Mononuclear cell (primary cell): Measurements from ENCODE around the gene IL21R. TPM values are rescaled to one million over a fixed set of nuclear protein-coding genes. Genes with fewer than 3 reads are reported as not detected.
A peak's percentile ranks its signal among the peaks of the same experiment; 100 is the strongest.

Experiments used
- H3K27me3 ChIP-seq: 2 replicates; pipeline ENCODE4 v1.6.0; 2011; ENCODE audit warnings: low read length, control low read depth; ENCODE audit not compliant: insufficient read depth
- H3K4me1 ChIP-seq: 2 replicates; pipeline ENCODE4 v1.5.1; 2011; ENCODE audit warnings: mild to moderate bottlenecking, low read length, control low read depth; ENCODE audit not compliant: insufficient read depth
- H3K4me3 ChIP-seq: 2 replicates; pipeline ENCODE4 v1.5.1; 2011; ENCODE audit warnings: mild to moderate bottlenecking, low read length, moderate library complexity
- H3K9me3 ChIP-seq: 2 replicates; pipeline ENCODE4 v1.5.1; 2011; ENCODE audit warnings: low read depth, mild to moderate bottlenecking, control low read depth, low read length
- total RNA-seq: library from RNA; depleted of rRNA; stranded (reverse); fragments of >200 nt; gene quantifications from one replicate; pipeline ENCODE4 v1.2.3, GENCODE V29; 2012

Gene IL21R
- total RNA-seq, 1 donor: 21.1 TPM

- Histone ChIP-seq H3K27me3 (no peaks in the 10 kb centered on the region), H3K4me3 (peak overlapping the region; percentile 7), H3K9me3 (no peaks in the 10 kb centered on the region), H3K4me1 (peaks cover 44% of the 10 kb centered on the region)
These were observed 34.3 kb upstream of the IL21R start for GRCh38 chr16:27367461-27368357.

GRCh38 chr16:27368358-27368722 is 33.6 kb upstream of the IL21R start:
- H3K9me3 ChIP-seq: no peaks in the 10 kb centered on the region
- no peak overlapping the region for H3K4me3 ChIP-seq
- no peaks in the 10 kb centered on the region for H3K27me3 ChIP-seq
- peaks cover 50% of the 10 kb centered on the region for H3K4me1 ChIP-seq

GRCh38 chr16:27369806-27370205 is 32.2 kb upstream of the IL21R start:
- H3K27me3 ChIP-seq: no peaks in the 10 kb centered on the region
- no peak overlapping the region for H3K4me3 ChIP-seq
- peaks cover 59% of the 10 kb centered on the region for H3K4me1 ChIP-seq
- H3K9me3 ChIP-seq: no peaks in the 10 kb centered on the region

GRCh38 chr16:27370318-27370717 is 31.7 kb upstream of the IL21R start:
- Histone ChIP-seq H3K9me3 (no peaks in the 10 kb centered on the region), H3K4me1 (peaks cover 64% of the 10 kb centered on the region), H3K4me3 (no peak overlapping the region), H3K27me3 (no peaks in the 10 kb centered on the region)

GRCh38 chr16:27373312-27373711 is 28.7 kb upstream of the IL21R start:
- Histone ChIP-seq H3K9me3 (no peaks in the 10 kb centered on the region), H3K4me1 (peaks cover 75% of the 10 kb centered on the region), H3K27me3 (no peaks in the 10 kb centered on the region), H3K4me3 (no peak overlapping the region)

GRCh38 chr16:27374221-27374803 is 27.7 kb upstream of the IL21R start:
- Histone ChIP-seq H3K9me3 (no peaks in the 10 kb centered on the region), H3K4me1 (peaks cover 78% of the 10 kb centered on the region), H3K27me3 (no peaks in the 10 kb centered on the region), H3K4me3 (no peak overlapping the region)

GRCh38 chr16:27374804-27375425 is 27.1 kb upstream of the IL21R start:
- Histone ChIP-seq H3K4me1 (peaks cover 82% of the 10 kb centered on the region), H3K9me3 (no peaks in the 10 kb centered on the region), H3K27me3 (no peaks in the 10 kb centered on the region), H3K4me3 (peak overlapping the region; percentile 12)

- H3K27me3 ChIP-seq: no peaks in the 10 kb centered on the region
- no peaks in the 10 kb centered on the region for H3K9me3 ChIP-seq
- no peak overlapping the region for H3K4me3 ChIP-seq
- peaks cover 71% of the 10 kb centered on the region for H3K4me1 ChIP-seq
These were observed 24.1 kb upstream of the IL21R start for GRCh38 chr16:27377666-27378485.

GRCh38 chr16:27378871-27379481 is 23.0 kb upstream of the IL21R start:
- Histone ChIP-seq H3K4me3 (no peak overlapping the region), H3K27me3 (no peaks in the 10 kb centered on the region), H3K4me1 (peaks cover 71% of the 10 kb centered on the region), H3K9me3 (no peaks in the 10 kb centered on the region)

GRCh38 chr16:27379919-27380318 is 22.1 kb upstream of the IL21R start:
- H3K9me3 ChIP-seq: no peaks in the 10 kb centered on the region
- peaks cover 71% of the 10 kb centered on the region for H3K4me1 ChIP-seq
- no peaks in the 10 kb centered on the region for H3K27me3 ChIP-seq
- no peak overlapping the region for H3K4me3 ChIP-seq

GRCh38 chr16:27381236-27381635 is 20.7 kb upstream of the IL21R start:
- Histone ChIP-seq H3K9me3 (no peaks in the 10 kb centered on the region), H3K4me3 (no peak overlapping the region), H3K27me3 (no peaks in the 10 kb centered on the region), H3K4me1 (peaks cover 58% of the 10 kb centered on the region)

- Histone ChIP-seq H3K4me1 (peaks cover 49% of the 10 kb centered on the region), H3K4me3 (no peak overlapping the region), H3K9me3 (no peaks in the 10 kb centered on the region), H3K27me3 (no peaks in the 10 kb centered on the region)
These were observed 19.8 kb upstream of the IL21R start for GRCh38 chr16:27381974-27382855.

- no peak overlapping the region for H3K4me3 ChIP-seq
- peaks cover 34% of the 10 kb centered on the region for H3K4me1 ChIP-seq
- no peaks in the 10 kb centered on the region for H3K27me3 ChIP-seq
- no peaks in the 10 kb centered on the region for H3K9me3 ChIP-seq
These were observed 18.3 kb upstream of the IL21R start for GRCh38 chr16:27383556-27384243.
